GM21717 (cell line): ENCODE results near the gene MIS18BP1.
"Not testable (repeated sequence)": the region's sequence is repeated elsewhere in the genome, so short reads cannot be mapped to it uniquely, and the experiment has no call there.

Experiments
- ATAC-seq: cut with Tn5 transposase; IDR thresholded peaks from one replicate; pipeline ENCODE4 v1.9.1; 2021; ENCODE audit warnings: mild to moderate bottlenecking, moderate library complexity; ENCODE audit not compliant: unreplicated experiment

MIS18BP1 gene

GRCh38 chr14:45246691-45247090 lies 6.3 kb downstream of the MIS18BP1 start:
- peak; percentile 39 for ATAC-seq

GRCh38 chr14:45246151-45246550 lies 6.9 kb downstream of the MIS18BP1 start:
- ATAC-seq, result no peak

GRCh38 chr14:45242706-45243105 lies 10.3 kb downstream of the MIS18BP1 start:
- no peak for ATAC-seq

GRCh38 chr14:45238988-45239387 lies 14.0 kb downstream of the MIS18BP1 start:
- ATAC-seq, result no peak

DNA sequence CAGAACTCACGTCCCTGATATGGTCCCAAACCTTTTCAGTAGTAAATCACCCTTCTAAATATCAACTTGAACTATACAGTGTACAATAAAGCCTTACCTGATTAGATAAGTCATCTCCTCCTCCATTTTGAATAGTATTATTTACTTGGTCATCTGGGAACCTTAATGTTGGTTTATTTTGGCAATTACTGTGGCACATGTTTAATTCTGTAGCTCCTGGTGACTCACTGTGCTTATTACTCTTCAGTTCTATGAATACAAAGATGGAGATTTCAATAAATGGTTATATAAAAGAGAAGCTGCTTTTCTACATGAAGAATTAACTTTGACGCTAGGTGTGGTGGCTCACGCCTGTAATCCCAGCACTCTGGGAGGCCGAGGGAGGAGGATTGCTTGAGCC lies 25.4 kb downstream of the MIS18BP1 start:
- ATAC-seq, result no peak

DNA sequence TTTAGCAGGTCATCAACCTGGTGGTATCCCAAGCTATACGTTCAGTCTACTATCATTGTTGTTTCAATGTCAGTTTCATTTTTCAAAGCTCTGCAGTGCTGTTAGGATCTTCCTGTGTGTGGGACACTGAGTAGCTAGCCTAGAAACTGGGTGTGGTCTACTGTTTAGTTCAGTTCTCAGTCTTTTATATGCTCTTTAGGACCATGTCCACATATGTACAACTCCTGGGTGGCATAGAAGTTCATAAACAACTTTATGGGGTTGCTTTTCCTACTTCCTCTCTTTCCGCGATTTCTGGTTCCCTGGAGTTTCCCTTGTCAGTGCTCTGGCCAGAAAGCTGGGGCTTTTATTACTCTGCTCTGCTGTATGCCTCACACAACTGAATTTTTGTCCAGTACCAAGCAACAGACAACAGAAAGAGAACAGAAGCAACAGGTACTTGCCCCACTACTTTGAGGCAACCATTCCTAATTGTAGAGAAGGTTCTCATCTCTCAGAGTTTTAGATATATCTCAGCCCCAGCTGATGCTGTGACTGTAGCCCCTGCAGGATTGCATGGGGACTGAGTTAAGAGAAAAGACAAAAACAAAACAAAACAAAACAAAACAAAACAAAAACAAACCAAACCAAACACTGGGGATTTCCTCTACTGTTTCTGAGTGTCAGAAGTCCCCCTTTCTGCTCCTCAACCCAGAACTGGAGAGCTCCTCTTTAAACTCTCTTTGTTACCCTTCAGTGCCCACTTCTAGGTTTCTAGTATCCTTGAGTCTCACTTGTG lies 30.3 kb downstream of the MIS18BP1 start:
- ATAC-seq, result no peak

DNA sequence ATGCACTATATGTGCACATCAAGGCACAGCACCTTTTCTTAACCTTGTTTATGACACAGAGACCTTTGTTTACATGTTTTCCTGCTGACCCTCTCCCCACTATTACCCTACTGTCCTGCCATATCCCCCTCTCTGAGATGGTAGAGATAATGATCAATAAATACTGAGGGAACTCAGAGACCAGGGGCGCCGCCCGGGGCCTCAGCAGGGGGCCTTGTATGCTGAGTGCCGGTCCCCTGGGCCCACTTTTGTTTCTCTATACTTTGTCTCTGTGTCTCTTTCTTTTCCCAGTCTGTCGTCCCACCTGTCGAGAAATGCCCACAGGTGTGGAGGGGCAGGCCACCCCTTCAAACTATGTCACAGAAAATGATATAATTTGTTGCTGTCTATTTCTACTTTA lies 38.7 kb downstream of the MIS18BP1 start:
- ATAC-seq, result not testable (repeated sequence)

DNA sequence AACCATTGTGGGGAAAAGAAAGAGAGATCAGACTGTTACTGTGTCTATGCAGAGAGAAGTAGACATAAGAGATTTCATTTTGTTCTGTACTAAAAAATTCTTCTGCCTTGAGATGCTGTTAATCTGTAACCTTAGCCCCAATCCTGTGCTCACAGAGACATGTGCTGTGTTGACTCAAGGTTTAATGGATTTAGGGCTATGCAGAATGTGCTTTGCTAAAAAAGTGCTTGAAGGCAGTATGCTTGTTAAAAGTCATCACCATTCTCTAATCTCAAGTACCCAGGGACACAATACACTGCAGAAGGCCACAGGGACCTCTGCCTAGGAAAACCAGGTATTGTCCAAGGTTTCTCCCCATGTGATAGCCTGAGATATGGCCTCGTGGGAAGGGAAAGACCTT lies 39.3 kb downstream of the MIS18BP1 start:
- not testable (repeated sequence) for ATAC-seq

- ATAC-seq, result no peak
These were observed 40.8 kb downstream of the MIS18BP1 start for GRCh38 chr14:45212231-45212630.

DNA sequence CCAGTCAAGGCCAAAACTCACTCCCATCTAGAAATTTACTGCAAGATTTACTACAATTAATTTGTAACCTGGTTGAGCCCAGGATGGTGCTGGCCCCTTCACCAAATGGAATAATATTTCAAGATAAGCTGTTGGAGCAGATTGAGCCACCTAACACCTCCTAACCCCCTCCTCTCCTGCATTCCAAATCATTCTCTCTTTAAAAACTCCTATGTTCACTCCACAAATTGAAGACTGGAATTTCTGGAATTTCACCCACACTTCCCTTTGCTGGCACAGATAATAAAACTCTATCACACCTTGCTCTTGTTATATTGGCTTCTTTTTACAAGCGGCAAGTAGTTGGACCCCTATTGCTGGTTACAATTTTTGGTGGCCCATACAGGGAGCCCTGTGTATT lies 41.7 kb downstream of the MIS18BP1 start:
- ATAC-seq, result no peak

DNA sequence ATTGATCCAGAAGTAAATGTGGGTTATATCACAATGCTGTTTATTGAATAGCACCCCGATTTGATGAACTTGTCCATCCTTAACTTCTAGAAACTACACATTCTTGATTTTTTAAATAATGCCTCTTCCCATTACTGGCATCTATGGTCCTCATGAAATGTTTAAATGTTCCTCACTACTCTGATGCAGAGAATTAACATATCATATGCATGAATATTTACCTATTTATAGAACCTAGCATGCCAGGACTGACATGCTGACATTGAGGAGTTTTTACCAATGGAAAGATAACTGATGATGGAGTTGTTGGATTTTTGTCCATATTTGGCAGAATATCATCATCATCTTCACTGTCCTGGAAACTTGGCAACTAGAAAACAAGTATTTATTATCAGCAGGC lies 42.8 kb downstream of the MIS18BP1 start:
- no peak for ATAC-seq

DNA sequence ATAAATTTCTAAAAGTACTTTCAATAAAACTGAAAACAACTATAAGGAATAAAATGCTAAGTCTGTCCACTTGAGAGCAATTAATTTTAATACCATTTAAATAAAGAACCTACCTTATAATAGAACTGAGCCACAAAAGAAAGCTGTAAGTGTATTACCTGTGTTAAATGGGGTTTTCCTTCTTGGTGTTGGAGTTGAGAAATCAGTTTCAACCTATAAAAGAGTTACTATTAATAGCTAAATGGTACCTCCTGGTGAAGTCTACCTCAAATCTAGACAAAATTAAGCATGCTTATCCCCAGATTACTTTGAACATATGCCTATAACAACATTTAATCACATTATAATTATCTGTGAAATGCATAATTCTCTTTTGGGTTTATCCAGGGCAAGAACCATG lies 48.8 kb downstream of the MIS18BP1 start:
- ATAC-seq, result no peak

DNA sequence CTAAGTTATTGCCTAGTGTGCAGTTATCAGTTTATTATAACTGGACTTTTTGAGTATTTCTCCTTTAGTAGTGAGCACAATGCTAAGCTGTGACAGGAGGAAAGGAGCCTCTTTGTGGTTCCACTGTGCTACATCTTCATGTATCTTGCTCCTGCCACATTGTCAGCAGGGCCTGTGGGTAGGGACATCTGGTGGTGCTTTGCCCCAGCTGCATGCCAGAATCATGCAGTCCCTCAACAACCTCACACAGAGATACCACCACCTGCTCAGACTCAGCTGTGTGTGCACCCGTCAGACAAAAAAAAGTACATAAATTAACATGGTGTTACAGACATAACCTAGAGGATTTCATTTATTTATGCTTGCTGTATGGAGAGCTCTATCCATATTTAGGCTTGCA lies 51.1 kb downstream of the MIS18BP1 start:
- ATAC-seq, result no peak

- ATAC-seq, result no peak
These were observed 53.8 kb downstream of the MIS18BP1 start for GRCh38 chr14:45199230-45199629.

DNA sequence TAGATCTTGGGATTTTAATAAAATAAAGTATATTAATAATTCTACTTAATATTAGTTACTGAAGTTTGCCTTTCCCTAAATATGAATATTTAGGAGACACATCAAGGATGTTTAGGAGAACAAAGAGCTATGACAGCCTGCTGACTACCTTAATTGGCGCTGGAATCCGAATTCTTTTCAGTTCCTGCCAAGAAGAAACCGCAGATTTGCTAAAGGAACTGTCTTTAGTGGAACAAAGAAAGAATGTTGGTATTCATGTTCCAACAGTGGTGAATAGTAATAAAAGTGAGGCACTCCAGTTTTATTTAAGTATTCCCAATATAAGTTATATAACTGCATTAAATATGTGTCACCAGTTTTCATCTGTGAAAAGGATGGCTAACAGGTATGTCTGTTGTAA lies 54.5 kb downstream of the MIS18BP1 start:
- no peak for ATAC-seq

GRCh38 chr14:45194964-45195363 lies 58.0 kb downstream of the MIS18BP1 start:
- peak; percentile 61 for ATAC-seq

DNA sequence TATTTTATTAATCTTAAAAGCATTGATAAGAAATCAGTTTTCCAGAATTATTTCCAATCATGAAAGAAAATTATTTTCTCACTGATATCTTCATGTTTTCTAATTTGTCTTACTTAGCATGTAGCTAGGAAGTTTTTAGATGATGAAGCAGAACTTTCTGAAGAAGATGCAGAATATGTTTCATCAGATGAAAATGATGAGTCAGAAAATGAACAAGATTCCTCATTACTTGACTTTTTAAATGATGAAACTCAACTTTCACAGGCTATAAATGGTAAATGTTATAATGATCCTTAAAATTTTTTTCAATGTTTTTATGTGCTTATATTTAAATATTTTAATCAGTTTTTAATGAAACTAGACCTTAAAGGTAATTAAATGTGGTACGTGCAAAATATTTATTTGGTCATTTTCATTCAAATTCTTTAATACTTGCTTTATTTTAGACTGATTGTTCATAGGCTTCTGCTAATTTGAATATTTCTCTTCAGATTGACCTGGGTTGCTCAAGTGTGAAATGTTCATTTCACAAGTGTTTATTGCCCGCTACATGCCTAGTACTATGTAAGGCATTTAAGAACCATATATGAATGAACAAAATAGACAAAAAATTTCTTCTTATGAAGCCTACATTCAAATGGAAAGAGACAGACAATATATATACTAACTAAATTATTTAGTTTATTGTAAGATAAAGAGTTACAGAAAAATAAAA lies 67.7 kb downstream of the MIS18BP1 start:
- no peak for ATAC-seq

GRCh38 chr14:45181806-45182205 lies 71.2 kb downstream of the MIS18BP1 start:
- no peak for ATAC-seq

DNA sequence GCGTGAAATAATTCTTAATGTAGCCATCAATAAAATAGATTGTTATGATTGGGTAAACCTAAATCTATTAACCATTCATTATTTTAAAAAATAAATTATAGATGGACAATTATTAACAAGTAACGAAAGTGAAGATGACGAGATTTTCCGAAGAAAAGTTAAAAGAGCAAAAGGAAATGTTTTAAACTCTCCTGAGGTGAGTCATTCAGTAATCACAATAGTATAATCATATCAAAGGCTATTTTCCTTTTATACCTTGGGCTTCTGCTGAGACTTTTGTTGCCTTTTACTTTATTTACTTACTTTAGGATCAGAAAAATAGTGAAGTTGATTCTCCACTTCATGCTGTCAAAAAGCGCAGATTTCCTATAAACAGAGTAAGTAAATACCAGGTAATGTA lies 71.7 kb downstream of the MIS18BP1 start:
- no peak for ATAC-seq

DNA sequence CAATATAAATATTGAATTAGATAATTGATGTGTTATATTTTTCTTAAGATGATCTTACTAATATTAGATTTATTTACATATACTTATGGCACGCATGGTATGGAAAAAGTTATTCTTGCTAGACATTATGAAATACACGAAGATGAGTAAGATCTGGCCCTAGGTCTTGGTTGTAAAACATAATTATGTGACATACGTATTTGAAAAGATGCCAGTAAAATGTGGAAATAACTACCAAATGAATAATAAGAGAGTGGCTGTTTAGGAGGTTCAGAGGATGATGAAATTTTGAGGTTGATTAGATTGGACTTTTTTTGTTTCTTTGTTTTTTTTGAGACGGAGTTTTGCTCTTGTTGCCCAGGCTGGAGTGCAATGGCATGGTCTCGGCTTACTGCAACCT lies 75.9 kb downstream of the MIS18BP1 start:
- ATAC-seq, result no peak

- ATAC-seq, result no peak
These were observed 83.1 kb downstream of the MIS18BP1 start for GRCh38 chr14:45169906-45170305.

GRCh38 chr14:45156067-45156466 lies 96.9 kb downstream of the MIS18BP1 start:
- no peak for ATAC-seq
